Stomach (tissue), 4 donors: Measurements from ENCODE around the gene EIF3B.

Experiments used
- CTCF ChIP-seq, 7 experiments: fragments of 450-650 bp in 4 of 7; fragments of 200-600 bp in 3 of 7; sonication (generic) in 3 of 7; IDR thresholded peaks; one replicate each; pipeline ENCODE4 v1.5.1; 2016 to 2019; ENCODE audit warnings: antibody characterized with exemption in 7 of 7, control low read depth in 2 of 7, mild to moderate bottlenecking in 1 of 7
- POLR2A ChIP-seq, 4 donors: fragments of 450-650 bp; IDR thresholded peaks; one replicate each; pipeline ENCODE4 v1.6.1; 2016; ENCODE audit warnings: antibody characterized with exemption in 4 of 4, control low read depth in 2 of 4, mild to moderate bottlenecking in 1 of 4, moderate library complexity in 1 of 4

- TF ChIP-seq POLR2A (IDR thresholded peaks at IDR 0.05) (no peak), CTCF (IDR thresholded peaks at IDR 0.05) (no peak)
Observed at GRCh38 chr7:2404714-2405119, 50.1 kb downstream of the EIF3B start.
